H1 (cell line): ENCODE data around the gene SCGB1D2. TPM values are rescaled to one million over a fixed set of nuclear protein-coding genes. Genes with fewer than 3 reads are reported as not detected.

Experiments used
- CTCF ChIA-PET: fragments of 300-600 bp; sonication (Branson Sonifier 250); formaldehyde crosslinking; loops from one replicate; lab custom pipeline; 2021; ENCODE audit not compliant: partially characterized antibody; lab: Charles Lee
- POLR2A ChIA-PET: fragments of 300-600 bp; sonication (Branson Sonifier 250); formaldehyde crosslinking; loops from one replicate; lab custom pipeline; 2021; ENCODE audit warnings: inconsistent platforms; ENCODE audit not compliant: partially characterized antibody; lab: Charles Lee
- DNase-seq, 2 experiments: peaks; one replicate each; pipeline versions ENCODE4 v3.0.0 to v3.0.0-alpha.2; 2010 to 2022; ENCODE audit warnings: low spot score in 2 of 2, low read depth in 1 of 2, mixed read lengths in 1 of 2
- FAIRE-seq: peaks from 2 replicates; lab custom pipeline; 2011; peaks lifted over from hg19 to GRCh38; lab: Jason Lieb, UNC
- H2AFZ ChIP-seq: 2 replicates; pipeline ENCODE4 v1.8.1; 2012; ENCODE audit warnings: low read length, inconsistent platforms
- H2AK5ac ChIP-seq: 2 replicates; pipeline ENCODE4 v1.6.1; 2013; ENCODE audit warnings: low read depth, low read length
- H2BK120ac ChIP-seq: replicated peaks from 2 replicates; pipeline ENCODE3; 2013; ENCODE audit warnings: low read depth, low read length, inconsistent platforms
- H2BK12ac ChIP-seq: 2 replicates; pipeline ENCODE4 v1.6.1; 2013; ENCODE audit warnings: low read depth, low read length
- H2BK15ac ChIP-seq: 2 replicates; pipeline ENCODE4 v1.6.1; 2013; ENCODE audit warnings: low read length
- H2BK20ac ChIP-seq: 2 replicates; pipeline ENCODE4 v1.6.1; 2013; ENCODE audit warnings: low read length
- H2BK5ac ChIP-seq: 2 replicates; pipeline ENCODE4 v1.6.1; 2013; ENCODE audit warnings: low read depth, low read length
- H3K14ac ChIP-seq: 2 replicates; pipeline ENCODE4 v1.6.1; 2013; ENCODE audit warnings: inconsistent platforms; ENCODE audit not compliant: insufficient read length
- H3K18ac ChIP-seq: 2 replicates; pipeline ENCODE4 v1.6.1; 2013; ENCODE audit warnings: low read length; ENCODE audit errors: extremely low read depth
- H3K23ac ChIP-seq: 2 replicates; pipeline ENCODE4 v1.6.1; 2013; ENCODE audit warnings: inconsistent platforms; ENCODE audit not compliant: insufficient read length
- H3K23me2 ChIP-seq: 2 replicates; pipeline ENCODE4 v1.6.1; 2013; ENCODE audit warnings: low read depth, low read length
- H3K27ac ChIP-seq: 2 replicates; pipeline ENCODE4 v1.6.1; 2011; ENCODE audit warnings: low read depth, low read length, inconsistent platforms
- H3K27me3 ChIP-seq, 4 experiments: replicated peaks in 1 of 4; 1 replicate in 1 of 4; 2 replicates in 3 of 4; pipeline versions ENCODE4 v1.6.1 to v1.8.1; 2011 to 2013; ENCODE audit warnings: low read length in 3 of 4, mild to moderate bottlenecking in 3 of 4, inconsistent platforms in 2 of 4, mixed read lengths in 2 of 4, moderate library complexity in 1 of 4; ENCODE audit not compliant: control insufficient read depth in 3 of 4, insufficient read depth in 3 of 4; ENCODE audit errors: extremely low read depth in 1 of 4
- H3K36me3 ChIP-seq, 4 experiments: 2 replicates each; pipeline versions ENCODE4 v1.6.1 to v1.8.1; 2011 to 2013; ENCODE audit warnings: mild to moderate bottlenecking in 4 of 4, low read length in 3 of 4, moderate library complexity in 2 of 4, control low read depth in 1 of 4, inconsistent platforms in 1 of 4; ENCODE audit not compliant: insufficient read depth in 4 of 4, control insufficient read depth in 2 of 4
- H3K4ac ChIP-seq: replicated peaks from 2 replicates; pipeline ENCODE3; 2013; ENCODE audit warnings: low read length, low read depth, mixed read lengths, inconsistent platforms; ENCODE audit not compliant: insufficient read length
- H3K4me1 ChIP-seq, 4 experiments: replicated peaks in 1 of 4; 1 replicate in 1 of 4; 2 replicates in 3 of 4; pipeline versions ENCODE4 v1.6.1 to v1.8.1; 2011 to 2013; ENCODE audit warnings: low read length in 3 of 4, inconsistent platforms in 2 of 4, mixed read lengths in 1 of 4; ENCODE audit not compliant: insufficient read depth in 4 of 4, control insufficient read depth in 3 of 4
- H3K4me2 ChIP-seq, 2 experiments: 2 replicates each; pipeline versions ENCODE4 v1.6.1 to v1.8.1; 2011 to 2013; ENCODE audit warnings: low read depth in 2 of 2, low read length in 2 of 2, control low read depth in 1 of 2, inconsistent platforms in 1 of 2, mild to moderate bottlenecking in 1 of 2; ENCODE audit not compliant: insufficient read depth in 1 of 2
- H3K4me3 ChIP-seq, 4 experiments: fragments of 200-600, 300-600 bp in 1 of 4; sonication (generic), shearing (Covaris generic), sonication (Bioruptor Twin) in 1 of 4; 2 replicates each; pipeline versions ENCODE4 v1.5.1 to v1.8.1; 2011 to 2016; ENCODE audit warnings: low read length in 4 of 4, low read depth in 3 of 4, control low read depth in 2 of 4, inconsistent platforms in 2 of 4, mild to moderate bottlenecking in 2 of 4, mixed read lengths in 1 of 4, moderate library complexity in 1 of 4; ENCODE audit not compliant: insufficient read depth in 2 of 4; ENCODE audit errors: extremely low read depth in 1 of 4
- H3K56ac ChIP-seq: replicated peaks from 2 replicates; pipeline ENCODE3; 2013; ENCODE audit warnings: low read depth, mild to moderate bottlenecking, mixed read lengths, low read length, inconsistent platforms; ENCODE audit not compliant: insufficient read length
- H3K79me1 ChIP-seq: 2 replicates; pipeline ENCODE4 v1.6.1; 2013; ENCODE audit warnings: low read depth, low read length, control low read depth
- H3K79me2 ChIP-seq, 2 experiments: 2 replicates each; pipeline versions ENCODE4 v1.6.1 to v1.8.1; 2012 to 2013; ENCODE audit warnings: low read length in 2 of 2, mild to moderate bottlenecking in 2 of 2, inconsistent platforms in 1 of 2; ENCODE audit not compliant: insufficient read depth in 2 of 2, control insufficient read depth in 1 of 2
- H3K9ac ChIP-seq, 4 experiments: replicated peaks in 1 of 4; 1 replicate in 1 of 4; 2 replicates in 3 of 4; pipeline versions ENCODE4 v1.6.1 to v1.8.1; 2011 to 2013; ENCODE audit warnings: low read depth in 3 of 4, low read length in 3 of 4, control low read depth in 2 of 4, mild to moderate bottlenecking in 2 of 4, moderate library complexity in 2 of 4, inconsistent platforms in 1 of 4; ENCODE audit errors: extremely low read depth in 1 of 4
- H3K9me3 ChIP-seq, 2 experiments: 2 replicates each; pipeline versions ENCODE4 v1.6.1 to v1.8.1; 2012 to 2013; ENCODE audit warnings: mild to moderate bottlenecking in 2 of 2, moderate library complexity in 2 of 2, control low read depth in 1 of 2, inconsistent platforms in 1 of 2, low read depth in 1 of 2, low read length in 1 of 2, mixed read lengths in 1 of 2; ENCODE audit not compliant: insufficient read depth in 2 of 2
- H4K20me1 ChIP-seq, 2 experiments: replicated peaks in 1 of 2; 2 replicates each; pipeline versions ENCODE3 to v1.8.1; 2011 to 2013; ENCODE audit warnings: inconsistent platforms in 2 of 2, low read length in 2 of 2, mild to moderate bottlenecking in 1 of 2; ENCODE audit not compliant: insufficient read depth in 2 of 2, control insufficient read depth in 1 of 2
- H4K5ac ChIP-seq: 2 replicates; pipeline ENCODE4 v1.6.1; 2013; ENCODE audit warnings: low read length, low read depth, mixed read lengths, inconsistent platforms; ENCODE audit not compliant: insufficient read length
- H4K8ac ChIP-seq: 2 replicates; pipeline ENCODE4 v1.8.0; 2013; ENCODE audit warnings: mild to moderate bottlenecking, moderate library complexity, low read length, inconsistent platforms; ENCODE audit not compliant: insufficient read depth; ENCODE audit errors: extremely low read depth
- H4K91ac ChIP-seq: replicated peaks from 2 replicates; pipeline ENCODE3; 2013; ENCODE audit warnings: low read length, mixed read lengths, inconsistent platforms; ENCODE audit not compliant: insufficient read length
- BRCA1 ChIP-seq: IDR thresholded peaks from 2 replicates; pipeline ENCODE4 v1.6.1; 2012; ENCODE audit warnings: low read depth, low read length, improper control_type of control experiment
- KDM4A ChIP-seq: IDR thresholded peaks from one replicate; pipeline ENCODE4 v1.7.1; 2012; ENCODE audit warnings: low read depth, mild to moderate bottlenecking, moderate library complexity, low read length, inconsistent platforms; ENCODE audit not compliant: severe bottlenecking
- SIN3A ChIP-seq, 2 experiments: IDR thresholded peaks in 1 of 2; conservative IDR thresholded peaks in 1 of 2; 2 replicates each; pipeline ENCODE4 v1.6.1; 2011 to 2012; ENCODE audit warnings: low read length in 2 of 2, improper control_type of control experiment in 1 of 2, low read depth in 1 of 2, mild to moderate bottlenecking in 1 of 2
- TEAD4 ChIP-seq: IDR thresholded peaks from 2 replicates; pipeline ENCODE4 v1.6.1; 2012; ENCODE audit warnings: low read depth, low read length, inconsistent platforms, mixed read lengths
- WGBS, 2 experiments: shearing (Covaris generic) in 1 of 2; methylation state at CpG; one replicate each; pipeline versions ENCODE4 v1.1.6 to v1.1.7; 2013 to 2015; ENCODE audit warnings: low lambda C conversion rate in 2 of 2, mixed read lengths in 2 of 2, inconsistent platforms in 1 of 2, low coverage in 1 of 2, missing lambda C conversion rate in 1 of 2; ENCODE audit not compliant: insufficient replicate concordance in 2 of 2, insufficient coverage in 1 of 2, insufficient read length in 1 of 2; ENCODE audit errors: extremely low coverage in 1 of 2, missing lambda C conversion rate in 1 of 2; 5-methylcytosine and 5-hydroxymethylcytosine counted together
- polyA plus RNA-seq, 7 experiments: library from polyadenylated mRNA; depleted of rRNA in 3 of 7; stranded (reverse) in 5 of 7; unstranded in 2 of 7; fragments of >200 nt in 5 of 7; fragments of 200-250 nt in 2 of 7; gene quantifications; 1 replicate in 5 of 7; 2 replicates in 1 of 7; 4 replicates in 1 of 7; pipeline versions ENCODE4 v1.2.1 to v1.2.3, GENCODE V29; 2011 to 2013; ENCODE audit warnings: missing spikeins in 2 of 7, mixed read lengths in 2 of 7
- total RNA-seq: library from RNA; stranded (reverse); fragmentation: NEBNext Ultra II Directional; extraction: Animal tissue kit (Norgen Biotek cat#: 25700); gene quantifications from 2 replicates; pipeline ENCODE4 v1.2.1, GENCODE V29; 2021

SCGB1D2 gene
- total and polyA plus RNA-seq, 2 of the 8 experiments (the other 6 are each of a cell fraction or from before 2014, with no cell fraction given), result not detected

DNA sequence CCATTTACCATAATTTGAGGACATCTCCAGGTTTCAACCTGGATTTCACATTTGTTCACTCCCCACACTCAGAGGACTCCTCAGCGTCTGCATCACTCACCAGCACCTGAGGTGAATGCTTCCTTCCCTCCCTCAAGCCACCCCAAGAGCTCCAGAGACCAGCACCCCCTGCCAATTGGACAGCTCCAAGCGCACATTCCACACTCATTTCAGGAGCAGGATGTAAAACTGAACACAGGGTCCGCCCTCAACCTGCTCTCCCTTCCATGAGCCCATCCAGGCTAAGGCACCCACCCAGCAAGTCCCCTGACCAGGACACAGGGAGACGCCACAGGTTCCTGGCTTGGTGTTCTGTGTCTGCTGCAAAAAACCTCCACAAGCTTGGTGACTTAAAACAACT, 48.1 kb upstream of the SCGB1D2 start:
- H3K27ac ChIP-seq, result no peak overlapping the region
- no peaks in the 10 kb centered on the region for H3K27me3 ChIP-seq
- H3K4me2 ChIP-seq, result no peak overlapping the region
- no peak overlapping the region for H4K91ac ChIP-seq
- H3K9me3 ChIP-seq, result no peaks in the 10 kb centered on the region
- no peaks in the 10 kb centered on the region for H3K36me3 ChIP-seq
- H3K18ac ChIP-seq, result no peak overlapping the region
- CTCF ChIA-PET, result interaction anchor here (0.6 to 1.4 kb wide), 8 partner anchors 9 to 198 kb away, joined by 3 to 5 read pairs (median 4); no protein-coding TSS in a partner anchor
- TF ChIP-seq BRCA1 (no peak), TEAD4 (peak; percentile 97), SIN3A (conservative IDR thresholded peaks at IDR 0.05 in 1 of 2, IDR thresholded peaks at IDR 0.05 in 1 of 2; ENCODE audit: low read depth in 1 of 2, low read length in 2 of 2) (0 out of 4 replicates have a peak, but pooled peaks of 1 of the 2 experiments have one; percentile 31), KDM4A (no peak)
- H3K9ac ChIP-seq, result no peak overlapping the region
- H3K23ac ChIP-seq, result no peak overlapping the region
- H3K4me1 ChIP-seq, result peaks cover 0 to 4% (median 3%) of the 10 kb centered on the region in 4 experiments; a peak in 2 of 7 replicates
- H3K14ac ChIP-seq, result no peak overlapping the region
- FAIRE-seq, result no peak
- no peaks in the 10 kb centered on the region for H4K20me1 ChIP-seq
- H2AFZ ChIP-seq, result no peak overlapping the region
- H2BK12ac ChIP-seq, result no peak overlapping the region
- no peak overlapping the region for H3K4ac ChIP-seq
- no peak overlapping the region for H2AK5ac ChIP-seq
- no peak overlapping the region for H2BK120ac ChIP-seq
- whole genome bisulfite sequencing, 2 experiments, result 89% methylated on average over 4 of the region's 4 CpGs; no CpG with 5 or more reads in 1 of the 2 experiments
- no peaks in the 10 kb centered on the region for H3K79me2 ChIP-seq
- 0 out of 2 replicates have a peak overlapping the region, but pooled peaks have one; percentile 48 for H2BK20ac ChIP-seq
- DNase-seq, result peak in 1 of 2 experiments; percentile 65
- no peak overlapping the region for H4K8ac ChIP-seq
- no peaks in the 10 kb centered on the region for H3K23me2 ChIP-seq
- no peak overlapping the region for H2BK15ac ChIP-seq
- H3K79me1 ChIP-seq, result no peaks in the 10 kb centered on the region
- POLR2A ChIA-PET, result no interaction called here
- no peak overlapping the region for H4K5ac ChIP-seq
- no peak overlapping the region for H3K4me3 ChIP-seq
- no peak overlapping the region for H2BK5ac ChIP-seq
- no peak overlapping the region for H3K56ac ChIP-seq
